HepG2 (cell line): ENCODE results near the gene FABP6.

Experiments used
- BCLAF1 ChIP-seq: fragments of 450-650 bp; IDR thresholded peaks from 2 replicates; pipeline ENCODE4 v1.6.1; 2017; ENCODE audit warnings: mild to moderate bottlenecking
- DPF2 ChIP-seq: sonication (generic); formaldehyde crosslinking; IDR thresholded peaks from 2 replicates; pipeline ENCODE4 v1.4.0; 2020; ENCODE audit warnings: mild to moderate bottlenecking, low read depth, missing genetic modification reagents, borderline replicate concordance
- EZH2 ChIP-seq: conservative IDR thresholded peaks from 2 replicates; pipeline ENCODE4 v1.6.1; 2012; ENCODE audit warnings: mild to moderate bottlenecking, low read depth, low read length, moderate library complexity
- JUN ChIP-seq: sonication (generic); formaldehyde crosslinking; IDR thresholded peaks from 2 replicates; pipeline ENCODE4 v1.4.0; 2020; ENCODE audit warnings: mild to moderate bottlenecking, missing genetic modification reagents
- POLR2A ChIP-seq, 2 experiments: IDR thresholded peaks; 2 replicates each; pipeline ENCODE4 v1.6.1; 2011; ENCODE audit warnings: low read depth in 2 of 2, low read length in 2 of 2, mild to moderate bottlenecking in 1 of 2, moderate library complexity in 1 of 2; ENCODE audit not compliant: insufficient read depth in 1 of 2
- RAD21 ChIP-seq: fragments of 450-650 bp; formaldehyde crosslinking; IDR thresholded peaks from 2 replicates; pipeline ENCODE4 v1.5.0; 2020; ENCODE audit warnings: mild to moderate bottlenecking
- TBX3 ChIP-seq: fragments of 450-650 bp; IDR thresholded peaks from 2 replicates; pipeline ENCODE4 v1.6.1; 2017; ENCODE audit warnings: antibody characterized with exemption, mild to moderate bottlenecking, inconsistent platforms, borderline replicate concordance
- TCF7L2 ChIP-seq: IDR thresholded peaks from 2 replicates; pipeline ENCODE4 v1.6.1; 2011; ENCODE audit warnings: mild to moderate bottlenecking, low read depth, low read length, moderate library complexity
- ZFP62 ChIP-seq: sonication (generic); formaldehyde crosslinking; IDR thresholded peaks from 2 replicates; pipeline ENCODE4 v1.4.0; 2020; ENCODE audit warnings: missing genetic modification reagents
- ZZZ3 ChIP-seq: sonication (generic); formaldehyde crosslinking; IDR thresholded peaks from 2 replicates; pipeline ENCODE4 v1.4.0; 2020; ENCODE audit warnings: missing genetic modification reagents, mild to moderate bottlenecking, borderline replicate concordance
- TF ChIP-seq, protein P1 (sequence below): IDR thresholded peaks from 2 replicates; pipeline ENCODE4 v1.6.1; 2016; ENCODE audit warnings: control low read depth

DNA sequence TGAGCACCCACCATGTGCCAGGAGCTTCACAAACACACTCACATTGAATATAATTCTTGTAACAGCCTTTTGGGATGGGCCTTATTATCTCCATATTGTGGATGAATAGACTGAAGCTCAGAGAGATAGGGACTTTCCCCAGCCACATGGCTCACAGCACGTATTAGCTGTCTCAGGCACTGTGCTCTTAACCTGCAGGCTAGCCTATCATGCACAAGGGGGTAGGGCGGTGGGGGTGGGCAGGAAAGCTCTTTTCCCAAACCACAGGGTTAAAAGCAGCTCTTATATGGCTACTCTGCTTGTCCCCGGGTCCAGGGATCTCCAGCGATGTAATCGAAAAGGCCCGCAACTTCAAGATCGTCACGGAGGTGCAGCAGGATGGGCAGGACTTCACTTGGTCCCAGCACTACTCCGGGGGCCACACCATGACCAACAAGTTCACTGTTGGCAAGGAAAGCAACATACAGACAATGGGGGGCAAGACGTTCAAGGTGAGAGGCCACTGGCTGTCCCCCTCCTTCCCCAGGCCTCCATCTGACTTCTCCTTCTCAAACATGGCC, 2.6 kb downstream of the FABP6 start:
- TF ChIP-seq ZFP62 (CRISPR knock-in tag), result no peak
- no peak for TF ChIP-seq RAD21
- TF ChIP-seq EZH2, result no peak
- TF ChIP-seq TBX3, result no peak
- TF ChIP-seq TCF7L2, result no peak
- TF ChIP-seq POLR2A (IDR thresholded peaks at IDR 0.05; ENCODE audit: insufficient read depth in 1 of 2, low read depth in 2 of 2, low read length in 2 of 2), result no peak
- TF ChIP-seq JUN (CRISPR knock-in tag), result no peak
- TF ChIP-seq, protein P1, sequence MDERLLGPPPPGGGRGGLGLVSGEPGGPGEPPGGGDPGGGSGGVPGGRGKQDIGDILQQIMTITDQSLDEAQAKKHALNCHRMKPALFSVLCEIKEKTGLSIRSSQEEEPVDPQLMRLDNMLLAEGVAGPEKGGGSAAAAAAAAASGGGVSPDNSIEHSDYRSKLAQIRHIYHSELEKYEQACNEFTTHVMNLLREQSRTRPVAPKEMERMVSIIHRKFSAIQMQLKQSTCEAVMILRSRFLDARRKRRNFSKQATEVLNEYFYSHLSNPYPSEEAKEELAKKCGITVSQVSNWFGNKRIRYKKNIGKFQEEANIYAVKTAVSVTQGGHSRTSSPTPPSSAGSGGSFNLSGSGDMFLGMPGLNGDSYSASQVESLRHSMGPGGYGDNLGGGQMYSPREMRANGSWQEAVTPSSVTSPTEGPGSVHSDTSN (CRISPR knock-in tag), result no peak
- TF ChIP-seq ZZZ3 (CRISPR knock-in tag), result no peak
- no peak for TF ChIP-seq BCLAF1
- TF ChIP-seq DPF2, result no peak
